Astrocyte (in vitro differentiated cells and primary cell): ENCODE results near the gene CERS1.

ENCODE experiments used
- EZH2 ChIP-seq: IDR thresholded peaks from 2 replicates; pipeline ENCODE4 v1.6.1; 2012; ENCODE audit warnings: mild to moderate bottlenecking, low read length, inconsistent platforms; ENCODE audit not compliant: insufficient read depth
- TF ChIP-seq, protein P1 (sequence below): IDR thresholded peaks from 2 replicates; pipeline ENCODE4 v1.5.1; 2011; ENCODE audit warnings: low read depth, mild to moderate bottlenecking, inconsistent platforms, low read length, moderate library complexity; ENCODE audit not compliant: insufficient read depth

DNA sequence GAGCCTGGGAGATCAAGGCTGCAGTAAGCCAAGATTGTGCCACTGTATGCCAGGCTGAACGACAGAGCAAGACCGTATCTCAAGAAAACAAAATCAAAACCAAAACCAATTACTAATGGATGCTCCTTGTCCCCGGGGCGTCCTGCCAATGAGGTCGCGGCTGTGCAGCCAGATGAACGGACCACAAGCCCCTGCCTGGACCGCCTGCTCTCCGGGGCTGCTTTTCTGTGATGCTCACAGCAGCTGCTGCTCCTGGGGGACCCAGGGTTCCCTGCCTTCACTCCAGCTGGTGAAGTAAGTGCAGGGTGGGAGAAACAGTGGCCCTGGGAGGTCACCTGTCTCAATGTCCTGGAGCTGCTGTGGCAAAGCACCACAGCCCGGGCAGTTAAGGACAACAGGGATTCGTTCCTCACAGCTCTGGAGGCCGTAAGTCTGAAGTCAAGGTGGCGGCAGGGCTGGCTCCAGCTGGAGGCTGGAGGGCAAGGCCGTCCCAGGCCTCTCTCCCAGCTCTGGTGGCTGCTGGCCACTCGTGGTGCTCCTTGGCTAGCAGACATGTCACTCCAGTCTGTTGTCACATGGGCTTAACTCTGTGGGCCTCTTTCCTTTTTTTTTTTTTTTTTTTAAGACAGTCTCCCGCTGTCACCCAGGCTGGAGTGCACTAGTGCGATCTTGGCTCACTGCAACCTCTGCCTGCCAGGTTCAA is 13.1 kb upstream of the CERS1 start:
- TF ChIP-seq, protein P1, sequence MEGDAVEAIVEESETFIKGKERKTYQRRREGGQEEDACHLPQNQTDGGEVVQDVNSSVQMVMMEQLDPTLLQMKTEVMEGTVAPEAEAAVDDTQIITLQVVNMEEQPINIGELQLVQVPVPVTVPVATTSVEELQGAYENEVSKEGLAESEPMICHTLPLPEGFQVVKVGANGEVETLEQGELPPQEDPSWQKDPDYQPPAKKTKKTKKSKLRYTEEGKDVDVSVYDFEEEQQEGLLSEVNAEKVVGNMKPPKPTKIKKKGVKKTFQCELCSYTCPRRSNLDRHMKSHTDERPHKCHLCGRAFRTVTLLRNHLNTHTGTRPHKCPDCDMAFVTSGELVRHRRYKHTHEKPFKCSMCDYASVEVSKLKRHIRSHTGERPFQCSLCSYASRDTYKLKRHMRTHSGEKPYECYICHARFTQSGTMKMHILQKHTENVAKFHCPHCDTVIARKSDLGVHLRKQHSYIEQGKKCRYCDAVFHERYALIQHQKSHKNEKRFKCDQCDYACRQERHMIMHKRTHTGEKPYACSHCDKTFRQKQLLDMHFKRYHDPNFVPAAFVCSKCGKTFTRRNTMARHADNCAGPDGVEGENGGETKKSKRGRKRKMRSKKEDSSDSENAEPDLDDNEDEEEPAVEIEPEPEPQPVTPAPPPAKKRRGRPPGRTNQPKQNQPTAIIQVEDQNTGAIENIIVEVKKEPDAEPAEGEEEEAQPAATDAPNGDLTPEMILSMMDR: no peak
- TF ChIP-seq EZH2: no peak
